ENCODE results near the gene SEL1L2.

DNA sequence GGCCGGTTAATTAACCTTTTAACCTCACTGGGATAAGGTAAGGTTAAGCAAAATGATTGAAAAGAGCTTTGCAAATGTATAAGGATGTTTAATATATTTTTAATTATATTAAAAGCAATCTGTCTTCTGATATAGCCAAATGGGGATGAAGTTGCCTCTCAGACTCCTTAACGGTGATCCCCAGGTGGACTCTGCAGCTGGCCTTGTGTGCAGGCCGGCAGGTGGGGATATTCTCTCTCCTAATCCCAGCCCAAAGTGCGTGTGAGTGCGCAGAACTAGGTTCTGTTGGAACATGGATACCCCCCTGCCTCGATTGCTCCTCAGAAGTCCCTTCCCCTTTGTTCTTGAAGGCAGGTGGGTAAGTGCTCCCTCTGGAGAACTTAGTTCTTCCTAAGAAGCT lies 105.6 kb downstream of the SEL1L2 start:
- TF ChIP-seq, protein P1, sequence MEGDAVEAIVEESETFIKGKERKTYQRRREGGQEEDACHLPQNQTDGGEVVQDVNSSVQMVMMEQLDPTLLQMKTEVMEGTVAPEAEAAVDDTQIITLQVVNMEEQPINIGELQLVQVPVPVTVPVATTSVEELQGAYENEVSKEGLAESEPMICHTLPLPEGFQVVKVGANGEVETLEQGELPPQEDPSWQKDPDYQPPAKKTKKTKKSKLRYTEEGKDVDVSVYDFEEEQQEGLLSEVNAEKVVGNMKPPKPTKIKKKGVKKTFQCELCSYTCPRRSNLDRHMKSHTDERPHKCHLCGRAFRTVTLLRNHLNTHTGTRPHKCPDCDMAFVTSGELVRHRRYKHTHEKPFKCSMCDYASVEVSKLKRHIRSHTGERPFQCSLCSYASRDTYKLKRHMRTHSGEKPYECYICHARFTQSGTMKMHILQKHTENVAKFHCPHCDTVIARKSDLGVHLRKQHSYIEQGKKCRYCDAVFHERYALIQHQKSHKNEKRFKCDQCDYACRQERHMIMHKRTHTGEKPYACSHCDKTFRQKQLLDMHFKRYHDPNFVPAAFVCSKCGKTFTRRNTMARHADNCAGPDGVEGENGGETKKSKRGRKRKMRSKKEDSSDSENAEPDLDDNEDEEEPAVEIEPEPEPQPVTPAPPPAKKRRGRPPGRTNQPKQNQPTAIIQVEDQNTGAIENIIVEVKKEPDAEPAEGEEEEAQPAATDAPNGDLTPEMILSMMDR (IDR thresholded peaks at IDR 0.05; ENCODE audit: low read depth, low read length, poor library complexity, severe bottlenecking) = no peak
- TF ChIP-seq EZH2phosphoT487 (IDR thresholded peaks at IDR 0.05; ENCODE audit: borderline replicate concordance, low read length) = no peak
